ENCODE data around the gene FEV.
A peak's percentile ranks its signal among the peaks of the same experiment; 100 is the strongest.

FEV gene

DNA sequence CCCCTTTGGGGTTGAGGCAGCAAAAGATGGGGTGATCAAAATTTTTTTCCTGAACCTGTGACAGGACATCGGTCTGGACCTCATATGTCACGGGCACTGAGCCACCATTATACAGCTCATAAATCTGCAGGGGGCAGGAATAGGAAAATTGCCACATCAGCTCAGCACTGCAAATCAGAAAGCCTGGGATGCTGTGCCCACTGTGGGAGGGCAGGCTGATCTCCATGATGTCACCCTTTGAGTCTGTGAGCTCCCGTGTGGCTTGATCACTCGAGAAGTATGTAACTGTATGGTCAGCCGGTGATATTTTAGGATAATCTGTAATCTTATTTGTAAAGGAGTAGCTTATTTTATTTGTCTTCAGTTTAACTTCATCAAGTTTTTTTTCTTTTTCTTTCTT is 25.9 kb upstream of the FEV start:
- Histone ChIP-seq H3K9me2 (replicated peaks; ENCODE audit: insufficient read depth, low read length) (no peaks in the 10 kb centered on the region), H4K20me1 (ENCODE audit: low read depth, low read length) (no peaks in the 10 kb centered on the region), H3K27me3 (ENCODE audit: low read length) (no peaks in the 10 kb centered on the region), H3K9me3 (ENCODE audit: insufficient read depth, low read length) (no peaks in the 10 kb centered on the region), H3K9ac (ENCODE audit: low read length) (no peak overlapping the region), H3K79me2 (ENCODE audit: insufficient read depth, low read length) (no peaks in the 10 kb centered on the region), H3K4me2 (ENCODE audit: low read depth, low read length, poor library complexity, severe bottlenecking) (no peak overlapping the region), H3F3A (ENCODE audit: insufficient read depth) (no peaks in the 10 kb centered on the region), H2AFZ (ENCODE audit: low read depth, low read length, severe bottlenecking) (no peak overlapping the region), H3K36me3 (ENCODE audit: low read length) (no peaks in the 10 kb centered on the region), H3K27ac (ENCODE audit: low read depth, low read length) (no peak overlapping the region), H3K4me3 (ENCODE audit: insufficient read depth, low read length, poor library complexity, severe bottlenecking) (no peak overlapping the region)
- TF ChIP-seq, protein P1, sequence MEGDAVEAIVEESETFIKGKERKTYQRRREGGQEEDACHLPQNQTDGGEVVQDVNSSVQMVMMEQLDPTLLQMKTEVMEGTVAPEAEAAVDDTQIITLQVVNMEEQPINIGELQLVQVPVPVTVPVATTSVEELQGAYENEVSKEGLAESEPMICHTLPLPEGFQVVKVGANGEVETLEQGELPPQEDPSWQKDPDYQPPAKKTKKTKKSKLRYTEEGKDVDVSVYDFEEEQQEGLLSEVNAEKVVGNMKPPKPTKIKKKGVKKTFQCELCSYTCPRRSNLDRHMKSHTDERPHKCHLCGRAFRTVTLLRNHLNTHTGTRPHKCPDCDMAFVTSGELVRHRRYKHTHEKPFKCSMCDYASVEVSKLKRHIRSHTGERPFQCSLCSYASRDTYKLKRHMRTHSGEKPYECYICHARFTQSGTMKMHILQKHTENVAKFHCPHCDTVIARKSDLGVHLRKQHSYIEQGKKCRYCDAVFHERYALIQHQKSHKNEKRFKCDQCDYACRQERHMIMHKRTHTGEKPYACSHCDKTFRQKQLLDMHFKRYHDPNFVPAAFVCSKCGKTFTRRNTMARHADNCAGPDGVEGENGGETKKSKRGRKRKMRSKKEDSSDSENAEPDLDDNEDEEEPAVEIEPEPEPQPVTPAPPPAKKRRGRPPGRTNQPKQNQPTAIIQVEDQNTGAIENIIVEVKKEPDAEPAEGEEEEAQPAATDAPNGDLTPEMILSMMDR (IDR thresholded peaks at IDR 0.05; ENCODE audit: insufficient read depth, low read length, poor library complexity, severe bottlenecking) = no peak
- no peak for TF ChIP-seq EZH2phosphoT487 (conservative IDR thresholded peaks at IDR 0.05; ENCODE audit: low read length)

DNA sequence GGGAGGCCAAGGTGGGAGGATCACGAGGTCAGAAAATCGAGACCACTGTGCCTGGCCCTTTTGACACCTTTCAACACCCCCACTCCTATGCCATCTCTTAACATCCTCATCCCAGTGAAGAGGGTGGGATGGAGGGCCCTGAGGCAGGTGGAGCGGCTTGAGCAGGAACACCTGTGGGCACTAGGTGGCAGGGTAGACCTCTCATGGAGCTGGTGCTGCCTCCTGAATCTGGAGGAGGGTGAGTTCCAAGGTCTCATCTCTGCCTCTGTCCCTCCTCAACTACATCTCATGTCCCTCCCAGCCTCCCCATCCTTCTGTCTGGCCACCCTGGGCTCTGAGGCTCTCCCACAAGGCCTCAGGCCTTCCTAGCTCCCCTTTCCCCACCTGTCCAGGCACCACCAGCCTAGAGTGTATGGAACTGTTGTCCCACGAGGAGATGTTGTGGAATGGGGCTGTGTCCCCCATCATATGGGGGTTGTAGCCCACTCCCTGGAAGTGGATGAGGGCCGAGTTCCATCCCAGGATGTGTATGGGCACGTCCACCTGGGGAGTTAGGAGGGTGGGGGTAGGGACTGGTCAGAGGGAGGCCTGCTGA is 25.3 kb upstream of the FEV start:
- Histone ChIP-seq H3K36me3 (ENCODE audit: low read length) (no peaks in the 10 kb centered on the region), H2AFZ (ENCODE audit: low read depth, low read length, severe bottlenecking) (no peak overlapping the region), H4K20me1 (ENCODE audit: low read depth, low read length) (no peaks in the 10 kb centered on the region), H3F3A (ENCODE audit: insufficient read depth) (no peaks in the 10 kb centered on the region), H3K27ac (ENCODE audit: low read depth, low read length) (no peak overlapping the region), H3K79me2 (ENCODE audit: insufficient read depth, low read length) (no peaks in the 10 kb centered on the region), H3K9ac (ENCODE audit: low read length) (no peak overlapping the region), H3K27me3 (ENCODE audit: low read length) (no peaks in the 10 kb centered on the region), H3K4me3 (ENCODE audit: insufficient read depth, low read length, poor library complexity, severe bottlenecking) (no peak overlapping the region), H3K9me2 (replicated peaks; ENCODE audit: insufficient read depth, low read length) (no peaks in the 10 kb centered on the region), H3K9me3 (ENCODE audit: insufficient read depth, low read length) (no peaks in the 10 kb centered on the region), H3K4me2 (ENCODE audit: low read depth, low read length, poor library complexity, severe bottlenecking) (no peak overlapping the region)
- no peak for TF ChIP-seq EZH2phosphoT487 (conservative IDR thresholded peaks at IDR 0.05; ENCODE audit: low read length)
- TF ChIP-seq, protein P1 (IDR thresholded peaks at IDR 0.05; ENCODE audit: insufficient read depth, low read length, poor library complexity, severe bottlenecking) = peak; percentile 51

DNA sequence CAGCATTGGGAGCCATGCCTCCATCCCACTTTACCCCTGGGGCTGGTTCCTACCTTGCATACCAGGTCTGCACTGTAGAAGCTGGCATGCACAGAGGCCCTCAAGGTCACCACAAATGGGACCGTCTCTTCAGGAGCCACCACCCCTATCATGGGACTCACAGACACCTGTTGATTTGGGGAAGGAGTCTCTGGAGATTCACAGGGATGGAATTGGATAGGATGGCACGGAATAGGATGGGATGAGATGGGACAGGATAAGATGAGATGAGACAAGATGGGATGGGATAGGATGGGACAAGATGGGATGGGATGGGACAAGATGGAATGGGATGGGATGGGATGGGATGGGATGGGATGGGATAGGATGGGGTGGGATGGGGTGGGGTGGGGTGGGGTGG is 24.3 kb upstream of the FEV start:
- no peak overlapping the region for H3K9ac ChIP-seq (ENCODE audit: low read length)
- no peak overlapping the region for H3K4me3 ChIP-seq (ENCODE audit: insufficient read depth, low read length, poor library complexity, severe bottlenecking)
- no peak overlapping the region for H2AFZ ChIP-seq (ENCODE audit: low read depth, low read length, severe bottlenecking)
- H3K9me3 ChIP-seq (ENCODE audit: insufficient read depth, low read length) = no peaks in the 10 kb centered on the region
- no peaks in the 10 kb centered on the region for H3K79me2 ChIP-seq (ENCODE audit: insufficient read depth, low read length)
- H3K27ac ChIP-seq (ENCODE audit: low read depth, low read length) = no peak overlapping the region
- no peaks in the 10 kb centered on the region for H4K20me1 ChIP-seq (ENCODE audit: low read depth, low read length)
- TF ChIP-seq, protein P1 (IDR thresholded peaks at IDR 0.05; ENCODE audit: insufficient read depth, low read length, poor library complexity, severe bottlenecking) = no peak
- TF ChIP-seq EZH2phosphoT487 (conservative IDR thresholded peaks at IDR 0.05; ENCODE audit: low read length) = no peak
- H3K27me3 ChIP-seq (ENCODE audit: low read length) = no peaks in the 10 kb centered on the region
- H3K36me3 ChIP-seq (ENCODE audit: low read length) = no peaks in the 10 kb centered on the region
- no peak overlapping the region for H3K4me2 ChIP-seq (ENCODE audit: low read depth, low read length, poor library complexity, severe bottlenecking)
- H3K9me2 ChIP-seq (replicated peaks; ENCODE audit: insufficient read depth, low read length) = no peaks in the 10 kb centered on the region
- H3F3A ChIP-seq (ENCODE audit: insufficient read depth) = no peaks in the 10 kb centered on the region
